ENCODE results near the gene TPST2. TPM values are rescaled to one million over a fixed set of nuclear protein-coding genes. Genes with fewer than 3 reads are reported as not detected.

TPST2 gene
- total and polyA plus RNA-seq, 7 experiments from 2014 or later = 14.4 to 44.8 (median 20.6) TPM

DNA sequence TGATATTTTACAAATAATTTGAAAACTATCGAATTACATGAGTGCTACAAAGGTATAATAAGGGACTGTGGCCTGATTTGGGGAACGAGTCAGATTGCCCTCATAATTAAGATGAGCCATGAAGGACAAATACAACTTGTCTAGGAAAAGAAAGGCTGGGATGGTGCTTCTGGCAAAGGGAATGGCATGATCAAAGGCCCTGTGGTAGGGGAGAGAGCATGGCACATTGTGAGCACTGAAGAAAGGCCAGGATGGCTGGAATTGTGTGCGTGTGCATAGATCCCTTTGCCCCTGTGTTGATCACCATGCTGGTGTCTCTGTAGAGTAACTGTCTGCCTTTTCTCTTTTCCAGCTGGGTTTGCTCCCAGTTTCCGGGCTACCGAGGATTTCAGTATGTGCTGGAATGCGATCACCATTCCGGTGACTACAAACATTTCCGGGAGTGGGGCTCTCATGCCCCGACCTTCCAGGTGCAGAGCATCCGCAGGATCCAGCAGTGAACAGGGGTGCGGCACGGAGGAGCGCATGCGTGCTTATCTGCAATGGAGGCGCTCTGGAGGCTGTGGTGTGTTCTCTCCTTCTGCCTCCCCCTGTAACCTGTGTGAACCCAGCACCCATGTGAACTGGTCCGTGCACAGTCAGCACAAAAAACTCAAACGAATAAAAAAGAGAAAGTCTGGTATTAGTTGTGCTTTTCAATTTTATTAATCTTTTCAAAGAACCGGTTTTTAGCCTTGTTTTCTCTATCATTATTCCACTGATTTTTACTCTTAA lies 40.2 kb upstream of the TPST2 start:
- H3K27ac Mint-ChIP-seq = no peak overlapping the region
- H3K27ac ChIP-seq (ENCODE audit: low read depth, low read length) = no peak overlapping the region

GRCh38 chr22:26624803-26625202 lies 34.9 kb upstream of the TPST2 start:
- POLR2A ChIA-PET = interaction anchor here (0.7 kb wide), 1 partner anchor 1480 kb away, joined by 3 read pairs; no protein-coding TSS in a partner anchor
- peaks cover 0 to 9% of the 10 kb centered on the region in 2 donors for H3K4me1 ChIP-seq (ENCODE audit: control insufficient read depth in 2 of 2, insufficient read depth in 2 of 2, low read length in 2 of 2)
- no peaks in the 10 kb centered on the region for H3K36me3 ChIP-seq (ENCODE audit: control insufficient read depth in 2 of 3, insufficient read depth in 3 of 3, low read length in 3 of 3)
- Mint-ChIP-seq H3K36me3 (no peaks in the 10 kb centered on the region), H3K4me1 (peaks cover 0 to 18% (median 4%) of the 10 kb centered on the region in 7 donors), H3K27me3 (peaks cover 0 to 7% (median 0%) of the 10 kb centered on the region in 5 donors), H3K4me3 (no peak overlapping the region), H3K27ac (no peak overlapping the region), H3K9me3 (peaks cover 0 to 12% (median 0%) of the 10 kb centered on the region in 11 donors)
- no peak overlapping the region for H3K27ac ChIP-seq (ENCODE audit: low read depth, low read length)
- CTCF ChIA-PET = no interaction called here
- DNase-seq = no peak
- H3K4me3 ChIP-seq (ENCODE audit: low read length) = no peak overlapping the region
- intact Hi-C loops (cut with micrococcal nuclease) = loop anchor here in 1 of 2 donors (5.0 kb wide), 1 partner anchor 33 kb away; the partner anchor contains the start of gene TPST2
- H3K27me3 ChIP-seq (ENCODE audit: control insufficient read depth in 2 of 2, insufficient read depth in 2 of 2, low read length in 2 of 2) = no peaks in the 10 kb centered on the region
- no peak for ATAC-seq
- H3K9me3 ChIP-seq (ENCODE audit: control insufficient read depth in 2 of 3, low read length in 3 of 3) = no peaks in the 10 kb centered on the region

More for the DNA sequence above, 40.2 kb upstream of the TPST2 start:
- H3K4me1 Mint-ChIP-seq = peaks cover 0 to 26% (median 4%) of the 10 kb centered on the region in 7 donors
- peaks cover 0 to 5% (median 0%) of the 10 kb centered on the region in 5 donors for H3K27me3 Mint-ChIP-seq
- intact Hi-C loops (cut with micrococcal nuclease) = loop anchor here in 1 of 2 donors (5.0 kb wide), 1 partner anchor 38 kb away; the partner anchor contains the start of gene TPST2
- DNase-seq (no peak), ATAC-seq (no peak)
- CTCF ChIA-PET = interaction anchor here (0.6 to 0.7 kb wide), 2 partner anchors 19 to 66 kb away, joined by 3 to 6 read pairs; no protein-coding TSS in a partner anchor
- Histone ChIP-seq H3K4me3 (ENCODE audit: low read length) (no peak overlapping the region), H3K27me3 (ENCODE audit: control insufficient read depth in 2 of 2, insufficient read depth in 2 of 2, low read length in 2 of 2) (no peaks in the 10 kb centered on the region), H3K9me3 (ENCODE audit: control insufficient read depth in 2 of 3, low read length in 3 of 3) (no peaks in the 10 kb centered on the region), H3K36me3 (ENCODE audit: control insufficient read depth in 2 of 3, insufficient read depth in 3 of 3, low read length in 3 of 3) (no peaks in the 10 kb centered on the region), H3K4me1 (ENCODE audit: control insufficient read depth in 2 of 2, insufficient read depth in 2 of 2, low read length in 2 of 2) (peaks cover 0 to 9% of the 10 kb centered on the region in 2 donors)
- H3K9me3 Mint-ChIP-seq = peaks cover 0 to 2% (median 0%) of the 10 kb centered on the region in 11 donors
- peaks cover 0 to 3% (median 0%) of the 10 kb centered on the region in 5 donors for H3K36me3 Mint-ChIP-seq
- POLR2A ChIA-PET = no interaction called here
- no peak overlapping the region for H3K4me3 Mint-ChIP-seq

- Mint-ChIP-seq H3K9me3 (peaks cover 0 to 12% (median 0%) of the 10 kb centered on the region in 11 donors), H3K27ac (no peak overlapping the region), H3K27me3 (peaks cover 0 to 7% (median 0%) of the 10 kb centered on the region in 5 donors), H3K4me1 (peaks cover 0 to 18% (median 5%) of the 10 kb centered on the region in 7 donors), H3K4me3 (no peak overlapping the region), H3K36me3 (no peaks in the 10 kb centered on the region)
- DNase-seq (no peak), ATAC-seq (no peak)
- no peak overlapping the region for H3K4me3 ChIP-seq (ENCODE audit: low read length)
- no peaks in the 10 kb centered on the region for H3K27me3 ChIP-seq (ENCODE audit: control insufficient read depth in 2 of 2, insufficient read depth in 2 of 2, low read length in 2 of 2)
- no peaks in the 10 kb centered on the region for H3K36me3 ChIP-seq (ENCODE audit: control insufficient read depth in 2 of 3, insufficient read depth in 3 of 3, low read length in 3 of 3)
- no peaks in the 10 kb centered on the region for H3K9me3 ChIP-seq (ENCODE audit: control insufficient read depth in 2 of 3, low read length in 3 of 3)
- ChIA-PET CTCF (no interaction called here), POLR2A (no interaction called here)
- no peak overlapping the region for H3K27ac ChIP-seq (ENCODE audit: low read depth, low read length)
- H3K4me1 ChIP-seq (ENCODE audit: control insufficient read depth in 2 of 2, insufficient read depth in 2 of 2, low read length in 2 of 2) = peaks cover 0 to 8% of the 10 kb centered on the region in 2 donors
- intact Hi-C loops (cut with micrococcal nuclease) = no loop called here
Measured at GRCh38 chr22:26623984-26624383, 34.1 kb upstream of the TPST2 start.

GRCh38 chr22:26621663-26622062 lies 31.7 kb upstream of the TPST2 start, which contains the start of gene CRYBA4:
CRYBA4 (plus strand) TSS chr22:26621963; CDS start chr22:26622597, 634 bp downstream.
- Histone ChIP-seq H3K4me1 (ENCODE audit: control insufficient read depth in 2 of 2, insufficient read depth in 2 of 2, low read length in 2 of 2) (no peaks in the 10 kb centered on the region), H3K4me3 (ENCODE audit: low read length) (no peak within 1 kb of the TSS), H3K36me3 (ENCODE audit: control insufficient read depth in 2 of 3, insufficient read depth in 3 of 3, low read length in 3 of 3) (no peaks in the 10 kb centered on the region), H3K27ac (ENCODE audit: low read depth, low read length) (no peak within 1 kb of the TSS), H3K9me3 (ENCODE audit: control insufficient read depth in 2 of 3, low read length in 3 of 3) (no peaks in the 10 kb centered on the region), H3K27me3 (ENCODE audit: control insufficient read depth in 2 of 2, insufficient read depth in 2 of 2, low read length in 2 of 2) (no peaks in the 10 kb centered on the region)
- DNase-seq (no peak), ATAC-seq (no peak)
- Mint-ChIP-seq H3K27me3 (peaks cover 0 to 7% (median 0%) of the 10 kb centered on the region in 5 donors), H3K27ac (no peak within 1 kb of the TSS), H3K9me3 (peaks cover 0 to 12% (median 0%) of the 10 kb centered on the region in 11 donors), H3K4me3 (no peak within 1 kb of the TSS), H3K4me1 (peaks cover 0 to 11% (median 0%) of the 10 kb centered on the region in 7 donors), H3K36me3 (no peaks in the 10 kb centered on the region)
- intact Hi-C loops (cut with micrococcal nuclease) = no loop called here
- ChIA-PET POLR2A (interaction anchor here (1.0 kb wide), 1 partner anchor 10 kb away, joined by 5 read pairs; no protein-coding TSS in a partner anchor), CTCF (no interaction called here)

DNA sequence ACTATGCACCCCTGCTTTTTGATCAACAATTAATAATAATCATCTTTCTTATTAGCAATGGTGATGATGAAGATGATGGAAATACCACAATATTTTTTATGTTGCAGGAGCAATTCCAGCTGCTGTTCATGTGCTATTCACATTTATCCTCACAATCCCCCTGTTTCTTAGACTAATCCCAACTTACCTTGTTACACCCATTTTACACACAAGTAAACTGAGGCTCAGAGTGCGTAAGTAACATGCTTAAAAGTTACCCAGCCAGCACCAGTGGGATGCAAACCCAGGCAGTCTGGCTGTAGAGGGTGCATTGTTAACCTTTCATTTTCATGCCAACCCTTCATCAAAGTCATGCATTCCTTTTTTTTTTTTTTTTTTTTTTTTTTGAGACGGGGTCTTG lies 30.3 kb upstream of the TPST2 start:
- CTCF ChIA-PET = no interaction called here
- Mint-ChIP-seq H3K27ac (peak overlapping the region in 1 of 9 donors; percentile 25), H3K36me3 (no peaks in the 10 kb centered on the region), H3K4me3 (no peak overlapping the region), H3K4me1 (peaks cover 0 to 21% (median 0%) of the 10 kb centered on the region in 7 donors), H3K9me3 (peaks cover 0 to 12% (median 0%) of the 10 kb centered on the region in 11 donors), H3K27me3 (peaks cover 0 to 10% (median 0%) of the 10 kb centered on the region in 5 donors)
- DNase-seq (no peak), ATAC-seq (no peak)
- POLR2A ChIA-PET = no interaction called here
- Histone ChIP-seq H3K9me3 (ENCODE audit: control insufficient read depth in 2 of 3, low read length in 3 of 3) (no peaks in the 10 kb centered on the region), H3K27ac (ENCODE audit: low read depth, low read length) (no peak overlapping the region), H3K36me3 (ENCODE audit: control insufficient read depth in 2 of 3, insufficient read depth in 3 of 3, low read length in 3 of 3) (no peaks in the 10 kb centered on the region), H3K27me3 (ENCODE audit: control insufficient read depth in 2 of 2, insufficient read depth in 2 of 2, low read length in 2 of 2) (no peaks in the 10 kb centered on the region), H3K4me3 (ENCODE audit: low read length) (no peak overlapping the region), H3K4me1 (ENCODE audit: control insufficient read depth in 2 of 2, insufficient read depth in 2 of 2, low read length in 2 of 2) (no peaks in the 10 kb centered on the region)
- intact Hi-C loops (cut with micrococcal nuclease) = no loop called here

- intact Hi-C loops (cut with micrococcal nuclease) = no loop called here
- Mint-ChIP-seq H3K36me3 (no peaks in the 10 kb centered on the region), H3K27ac (no peak overlapping the region), H3K4me3 (no peak overlapping the region), H3K9me3 (peaks cover 0 to 10% (median 0%) of the 10 kb centered on the region in 11 donors), H3K4me1 (peaks cover 0 to 23% (median 0%) of the 10 kb centered on the region in 7 donors), H3K27me3 (peaks cover 0 to 10% (median 0%) of the 10 kb centered on the region in 5 donors)
- Histone ChIP-seq H3K27ac (ENCODE audit: low read depth, low read length) (no peak overlapping the region), H3K4me1 (ENCODE audit: control insufficient read depth in 2 of 2, insufficient read depth in 2 of 2, low read length in 2 of 2) (no peaks in the 10 kb centered on the region), H3K9me3 (ENCODE audit: control insufficient read depth in 2 of 3, low read length in 3 of 3) (no peaks in the 10 kb centered on the region), H3K4me3 (ENCODE audit: low read length) (no peak overlapping the region), H3K36me3 (ENCODE audit: control insufficient read depth in 2 of 3, insufficient read depth in 3 of 3, low read length in 3 of 3) (no peaks in the 10 kb centered on the region), H3K27me3 (ENCODE audit: control insufficient read depth in 2 of 2, insufficient read depth in 2 of 2, low read length in 2 of 2) (no peaks in the 10 kb centered on the region)
- CTCF ChIA-PET = no interaction called here
- DNase-seq (no peak), ATAC-seq (no peak)
- POLR2A ChIA-PET = no interaction called here
Measured at GRCh38 chr22:26619510-26619909, 29.6 kb upstream of the TPST2 start.

Data from naive thymus-derived CD4-positive, alpha-beta T cell (primary cell).